Spleen (tissue), 11 donors: ENCODE data around the gene CEP41. TPM values are rescaled to one million over a fixed set of nuclear protein-coding genes. Genes with fewer than 3 reads are reported as not detected.
A peak's percentile ranks its signal among the peaks of the same experiment; 100 is the strongest.

Experiments
- DNase-seq: peaks from one replicate; pipeline ENCODE4 v3.0.0-alpha.2; 2020
- H3K27ac ChIP-seq, 8 donors: fragments of 200-600 bp; sonication (generic) in 7 of 8; 1 replicate in 4 of 8; 2 replicates in 4 of 8; pipeline versions ENCODE4 v1.5.0 to v1.8.0; 2016 to 2021; ENCODE audit warnings: inconsistent platforms in 4 of 8, mild to moderate bottlenecking in 4 of 8, moderate library complexity in 1 of 8
- H3K27me3 ChIP-seq, 7 donors: fragments of 200-600 bp; sonication (generic) in 6 of 7; replicated peaks in 1 of 7; 1 replicate in 4 of 7; 2 replicates in 3 of 7; pipeline versions ENCODE4 v1.5.0 to v1.8.0; 2016 to 2021; ENCODE audit warnings: inconsistent platforms in 3 of 7, mild to moderate bottlenecking in 1 of 7
- H3K36me3 ChIP-seq, 6 donors: fragments of 200-600 bp; sonication (generic) in 5 of 6; 1 replicate in 4 of 6; 2 replicates in 2 of 6; pipeline versions ENCODE4 v1.5.0 to v1.8.0; 2016 to 2021; ENCODE audit warnings: inconsistent platforms in 2 of 6
- H3K4me1 ChIP-seq, 6 donors: fragments of 200-600 bp; sonication (generic) in 5 of 6; 1 replicate in 3 of 6; 2 replicates in 3 of 6; pipeline versions ENCODE4 v1.5.0 to v1.8.0; 2016 to 2021; ENCODE audit warnings: inconsistent platforms in 3 of 6
- H3K4me3 ChIP-seq, 8 donors: fragments of 200-600 bp; sonication (generic) in 7 of 8; 1 replicate in 4 of 8; 2 replicates in 4 of 8; pipeline versions ENCODE4 v1.5.0 to v1.8.0; 2016 to 2021; ENCODE audit warnings: inconsistent platforms in 4 of 8, mild to moderate bottlenecking in 4 of 8, moderate library complexity in 2 of 8
- H3K9me3 ChIP-seq, 8 donors: fragments of 200-600 bp; sonication (generic) in 7 of 8; 1 replicate in 4 of 8; 2 replicates in 4 of 8; pipeline versions ENCODE4 v1.5.0 to v1.8.0; 2016 to 2021; ENCODE audit warnings: inconsistent platforms in 4 of 8
- POLR2A ChIP-seq, 3 donors: fragments of 450-650 bp; IDR thresholded peaks; one replicate each; pipeline ENCODE4 v1.5.1; 2017; ENCODE audit warnings: antibody characterized with exemption in 3 of 3, mild to moderate bottlenecking in 1 of 3
- POLR2AphosphoS5 ChIP-seq, 3 donors: sonication (generic); formaldehyde crosslinking; IDR thresholded peaks; one replicate each; pipeline ENCODE4 v1.5.1; 2017; ENCODE audit warnings: antibody characterized with exemption in 3 of 3
- WGBS, 5 donors: extraction: QIAGEN DNeasy Blood & Tissue Kit in 3 of 5; methylation state at CpG; one replicate each; pipeline versions ENCODE4 v1.1.5 to v1.1.7; 2013 to 2018; 5-methylcytosine and 5-hydroxymethylcytosine counted together
- intact Hi-C: fragments of 100-400 bp; cut with DNase I; formaldehyde crosslinking; loops from one replicate; pipeline ENCODE4 v1.15.0; 2023; ENCODE audit warnings: low total_unique reads
- polyA plus RNA-seq, 3 donors: library from polyadenylated mRNA; stranded (reverse); fragments of 200-250 nt; gene quantifications; one replicate each; pipeline ENCODE4 v1.2.1, GENCODE V29; 2013
- total RNA-seq, 7 donors: library from RNA; depleted of rRNA in 3 of 7; stranded (reverse); fragments of >200 nt in 3 of 7; fragmentation: NEBNext Ultra II Directional in 4 of 7; extraction: Animal tissue kit (Norgen Biotek cat#: 25700) in 4 of 7; gene quantifications; one replicate each; pipeline versions ENCODE4 v1.1.0 to v1.2.1, GENCODE V29; 2016 to 2021
- TF ChIP-seq, protein P1 (sequence below), 11 experiments: fragments of 200-600 bp in 7 of 11; fragments of 450-650 bp in 4 of 11; sonication (generic) in 4 of 11; IDR thresholded peaks in 8 of 11; conservative IDR thresholded peaks in 3 of 11; 1 replicate in 7 of 11; 2 replicates in 4 of 11; pipeline versions ENCODE4 v1.4.0 to v1.8.0; 2016 to 2021; ENCODE audit warnings: antibody characterized with exemption in 11 of 11, inconsistent platforms in 4 of 11, mild to moderate bottlenecking in 1 of 11
- donor health status: healthy with polysubstance abuse.
- donor health status: DM: no; HTN: no; CAD: no; lungs with moderate emphysema.
- donor health status: DM: no; HTN: no; CAD: no.
- donor health status: Bipolar disorder and iron deficiency.
- donor health status: healthy.
- donor health status: DM: no; HTN: no; CAD: no.
- donor health status: DM: yes; HTN: yes; CAD: no.

Gene CEP41
- total and polyA plus RNA-seq, 10 donors, result 2.3 to 19.3 (median 12.5) TPM

DNA sequence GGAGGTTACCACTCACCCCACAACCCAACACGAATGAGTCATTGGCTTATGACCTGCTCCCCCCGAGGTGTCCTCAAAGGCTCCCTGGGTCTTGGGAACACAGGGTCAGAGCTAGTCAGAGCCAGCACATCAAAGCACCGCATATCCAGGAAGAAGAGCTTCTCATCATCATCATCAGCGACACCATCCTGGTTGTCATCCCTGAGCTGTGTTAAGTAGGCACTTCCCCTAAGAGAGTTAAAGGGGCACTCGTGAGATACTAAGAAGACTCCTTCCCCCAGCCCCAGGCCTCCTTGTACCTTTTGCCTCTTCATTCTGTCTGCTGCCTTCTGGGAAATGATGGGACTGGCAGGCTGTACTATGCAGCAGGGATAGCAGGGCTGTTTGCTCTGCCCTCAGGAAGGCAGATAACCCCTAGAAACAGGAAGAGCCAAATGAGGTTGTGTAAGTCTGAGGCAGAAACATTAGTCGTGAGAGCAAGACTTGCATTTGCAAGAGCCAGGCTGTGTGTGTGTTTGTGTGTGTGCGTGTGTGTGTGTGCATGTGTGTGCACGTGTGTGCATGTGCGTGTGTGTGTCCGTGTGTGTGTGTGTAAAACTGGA, 71.6 kb downstream of the CEP41 start:
- H3K27ac ChIP-seq, result peak overlapping the region in 7 of 8 donors; percentile 22 to 93 (median 81)
- H3K27me3 ChIP-seq, result no peaks in the 10 kb centered on the region
- WGBS, 5 donors, result 23 to 40% (median 30%) methylated on average over 10 of the region's 10 CpGs
- H3K4me3 ChIP-seq, result peak overlapping the region in 2 of 8 donors; percentile 5 to 41
- intact Hi-C loops, result no loop called here
- peaks cover 7 to 60% (median 31%) of the 10 kb centered on the region in 6 donors for H3K4me1 ChIP-seq
- TF ChIP-seq, protein P1, sequence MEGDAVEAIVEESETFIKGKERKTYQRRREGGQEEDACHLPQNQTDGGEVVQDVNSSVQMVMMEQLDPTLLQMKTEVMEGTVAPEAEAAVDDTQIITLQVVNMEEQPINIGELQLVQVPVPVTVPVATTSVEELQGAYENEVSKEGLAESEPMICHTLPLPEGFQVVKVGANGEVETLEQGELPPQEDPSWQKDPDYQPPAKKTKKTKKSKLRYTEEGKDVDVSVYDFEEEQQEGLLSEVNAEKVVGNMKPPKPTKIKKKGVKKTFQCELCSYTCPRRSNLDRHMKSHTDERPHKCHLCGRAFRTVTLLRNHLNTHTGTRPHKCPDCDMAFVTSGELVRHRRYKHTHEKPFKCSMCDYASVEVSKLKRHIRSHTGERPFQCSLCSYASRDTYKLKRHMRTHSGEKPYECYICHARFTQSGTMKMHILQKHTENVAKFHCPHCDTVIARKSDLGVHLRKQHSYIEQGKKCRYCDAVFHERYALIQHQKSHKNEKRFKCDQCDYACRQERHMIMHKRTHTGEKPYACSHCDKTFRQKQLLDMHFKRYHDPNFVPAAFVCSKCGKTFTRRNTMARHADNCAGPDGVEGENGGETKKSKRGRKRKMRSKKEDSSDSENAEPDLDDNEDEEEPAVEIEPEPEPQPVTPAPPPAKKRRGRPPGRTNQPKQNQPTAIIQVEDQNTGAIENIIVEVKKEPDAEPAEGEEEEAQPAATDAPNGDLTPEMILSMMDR (IDR thresholded peaks at IDR 0.05 in 8 of 11, conservative IDR thresholded peaks at IDR 0.05 in 3 of 11), result no peak
- TF ChIP-seq POLR2AphosphoS5 (IDR thresholded peaks at IDR 0.05), result peak in 1 of 3 donors; percentile 77
- peak; percentile 58 for DNase-seq
- H3K9me3 ChIP-seq, result no peaks in the 10 kb centered on the region
- H3K36me3 ChIP-seq, result no peaks in the 10 kb centered on the region

DNA sequence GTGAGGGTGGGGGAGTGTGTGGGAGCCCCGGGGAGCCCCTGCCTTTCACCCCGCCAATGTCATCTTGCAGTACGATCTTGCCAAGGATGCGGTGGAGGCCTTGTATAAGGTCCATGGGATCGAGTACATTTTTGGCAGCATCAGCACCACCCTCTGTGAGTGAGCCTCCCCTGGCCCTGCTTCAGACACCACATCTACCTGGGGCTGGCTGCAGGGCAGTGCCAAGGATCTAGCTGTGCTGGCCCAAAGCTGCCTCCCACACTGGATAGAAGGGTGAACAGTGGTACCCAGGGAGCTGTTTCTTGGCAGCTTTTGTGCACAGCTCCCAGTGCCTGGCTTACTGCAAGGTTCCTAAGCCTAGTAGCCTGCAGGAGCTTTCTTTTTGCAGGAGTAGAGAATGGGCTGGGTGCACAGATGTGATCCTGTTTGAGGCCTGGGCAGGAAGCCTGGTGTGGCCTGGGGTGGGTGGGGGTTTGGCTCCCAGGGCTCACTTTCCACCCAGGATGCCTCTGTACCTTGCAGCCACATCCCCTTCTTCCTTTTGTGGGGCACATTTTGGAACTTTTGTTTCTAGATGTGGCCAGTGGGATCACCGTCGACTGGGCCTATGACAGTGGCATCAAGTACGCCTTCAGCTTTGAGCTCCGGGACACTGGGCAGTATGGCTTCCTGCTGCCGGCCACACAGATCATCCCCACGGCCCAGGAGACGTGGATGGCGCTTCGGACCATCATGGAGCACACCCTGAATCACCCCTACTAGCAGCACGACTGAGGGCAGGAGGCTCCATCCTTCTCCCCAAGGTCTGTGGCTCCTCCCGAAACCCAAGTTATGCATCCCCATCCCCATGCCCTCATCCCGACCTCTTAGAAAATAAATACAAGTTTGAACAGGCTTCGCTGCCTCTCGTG, 72.7 kb downstream of the CEP41 start:
- Histone ChIP-seq H3K4me3 (peak overlapping the region in 1 of 8 donors; percentile 41), H3K4me1 (peaks cover 7 to 51% (median 28%) of the 10 kb centered on the region in 6 donors), H3K27ac (peak overlapping the region in 4 of 8 donors; percentile 71 to 93 (median 85)), H3K9me3 (no peaks in the 10 kb centered on the region), H3K27me3 (no peaks in the 10 kb centered on the region), H3K36me3 (no peaks in the 10 kb centered on the region)
- intact Hi-C loops, result no loop called here
- TF ChIP-seq POLR2AphosphoS5 (IDR thresholded peaks at IDR 0.05) (no peak), POLR2A (IDR thresholded peaks at IDR 0.05) (no peak)
- TF ChIP-seq, protein P1 (IDR thresholded peaks at IDR 0.05 in 8 of 11, conservative IDR thresholded peaks at IDR 0.05 in 3 of 11), result no peak
- DNase-seq, result peak; percentile 63
- 75 to 83% (median 79%) methylated on average over 11 to 19 of the region's 19 CpGs for WGBS, 5 donors

DNA sequence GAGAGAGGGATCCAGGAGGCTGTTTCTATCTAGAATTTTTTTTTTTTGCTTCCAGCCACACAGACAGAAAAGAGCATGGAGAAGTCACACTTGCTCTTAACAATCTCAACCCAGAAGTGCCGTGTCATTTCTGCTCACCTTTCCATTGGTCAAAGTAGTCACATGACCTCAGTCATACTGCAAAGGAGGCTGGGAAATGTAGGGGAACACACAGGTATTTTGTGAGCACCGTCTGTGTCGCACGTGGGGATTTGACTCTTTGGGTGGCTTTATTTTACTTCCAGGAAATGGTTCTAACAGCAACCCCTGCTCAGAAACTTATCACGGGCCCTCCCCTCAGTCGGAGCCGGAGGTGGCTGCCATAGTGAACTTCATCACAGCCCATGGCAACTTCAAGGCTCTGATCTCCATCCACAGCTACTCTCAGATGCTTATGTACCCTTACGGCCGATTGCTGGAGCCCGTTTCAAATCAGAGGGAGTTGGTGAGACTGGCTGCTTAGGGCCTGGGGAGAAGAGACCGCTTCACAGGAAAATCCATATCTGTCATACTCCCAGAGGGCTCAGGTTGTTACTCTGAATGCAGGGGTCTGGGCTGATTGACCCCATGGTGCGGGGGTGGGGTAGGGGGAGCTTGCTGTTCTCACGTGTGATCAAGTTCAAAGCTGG, 73.6 kb downstream of the CEP41 start:
- peak; percentile 41 for DNase-seq
- 76 to 90% (median 86%) methylated on average over 11 to 13 of the region's 13 CpGs for WGBS, 5 donors
- Histone ChIP-seq H3K27me3 (no peaks in the 10 kb centered on the region), H3K27ac (peak overlapping the region in 1 of 8 donors; percentile 86), H3K9me3 (no peaks in the 10 kb centered on the region), H3K4me3 (peak overlapping the region in 1 of 8 donors; percentile 41), H3K36me3 (no peaks in the 10 kb centered on the region), H3K4me1 (peaks cover 4 to 42% (median 24%) of the 10 kb centered on the region in 6 donors)
- intact Hi-C loops, result no loop called here
- TF ChIP-seq, protein P1 (IDR thresholded peaks at IDR 0.05 in 8 of 11, conservative IDR thresholded peaks at IDR 0.05 in 3 of 11), result no peak
